SU-DHL-6 (cell line): ENCODE results near the gene LRP1B.

Experiments
- H2AFZ ChIP-seq: fragments of 200-600 bp; sonication (generic); 2 replicates; pipeline ENCODE4 v1.6.1; 2014; ENCODE audit warnings: low read depth, mild to moderate bottlenecking, moderate library complexity, mixed read lengths, antibody characterized with exemption, low read length; ENCODE audit not compliant: severe bottlenecking
- H3F3A ChIP-seq: fragments of 200-600 bp; shearing (Covaris generic); 2 replicates; pipeline ENCODE4 v1.6.0; 2016; ENCODE audit warnings: antibody characterized with exemption, mild to moderate bottlenecking; ENCODE audit not compliant: insufficient read depth
- H3K27ac ChIP-seq: fragments of 200-600 bp; sonication (generic); 2 replicates; pipeline ENCODE4 v1.5.1; 2016; ENCODE audit warnings: low read depth, mild to moderate bottlenecking, low read length, moderate library complexity, mixed read lengths
- H3K27me3 ChIP-seq: fragments of 200-600 bp; sonication (generic), shearing (Covaris generic); 2 replicates; pipeline ENCODE4 v1.6.0; 2014; ENCODE audit warnings: mild to moderate bottlenecking, low read length
- H3K36me3 ChIP-seq: fragments of 200-600 bp; sonication (generic); 2 replicates; pipeline ENCODE4 v1.6.1; 2014; ENCODE audit warnings: mild to moderate bottlenecking, low read length, mixed read lengths
- H3K4me2 ChIP-seq: fragments of 300-600, 200-600 bp; shearing (Covaris generic), sonication (generic); 2 replicates; pipeline ENCODE4 v1.6.0; 2014; ENCODE audit warnings: low read length, low read depth, mild to moderate bottlenecking; ENCODE audit not compliant: poor library complexity, severe bottlenecking
- H3K4me3 ChIP-seq: fragments of 200-600 bp; sonication (generic); 2 replicates; pipeline ENCODE4 v1.5.1; 2014; ENCODE audit warnings: antibody characterized with exemption, low read length, mild to moderate bottlenecking, mixed read lengths; ENCODE audit not compliant: insufficient read depth, poor library complexity, severe bottlenecking
- H3K79me2 ChIP-seq: fragments of 200-600 bp; sonication (generic); 2 replicates; pipeline ENCODE4 v1.6.1; 2014; ENCODE audit warnings: mild to moderate bottlenecking, low read length, moderate library complexity; ENCODE audit not compliant: insufficient read depth
- H3K9ac ChIP-seq: fragments of 200-600 bp; sonication (generic); 2 replicates; pipeline ENCODE4 v1.7.0; 2014; ENCODE audit warnings: mild to moderate bottlenecking, low read length
- H3K9me2 ChIP-seq: fragments of 200-600 bp; sonication (generic); replicated peaks from 2 replicates; pipeline ENCODE4 v1.6.1; 2014; ENCODE audit warnings: low read length; ENCODE audit not compliant: insufficient read depth
- H3K9me3 ChIP-seq: fragments of 200-600 bp; sonication (generic); 2 replicates; pipeline ENCODE4 v1.6.1; 2014; ENCODE audit warnings: low read length, mixed read lengths; ENCODE audit not compliant: insufficient read depth
- H4K20me1 ChIP-seq: fragments of 200-600 bp; sonication (generic); 2 replicates; pipeline ENCODE4 v1.6.1; 2014; ENCODE audit warnings: low read depth, mild to moderate bottlenecking, antibody characterized with exemption, low read length, moderate library complexity, mixed read lengths
- EZH2phosphoT487 ChIP-seq: fragments of 200-600 bp; sonication (generic), shearing (Covaris generic); conservative IDR thresholded peaks from 2 replicates; pipeline ENCODE4 v1.6.1; 2018; ENCODE audit warnings: mild to moderate bottlenecking, antibody characterized with exemption, low read length, moderate library complexity, mixed read lengths
- TF ChIP-seq, protein P1 (sequence below): fragments of 200-600 bp; sonication (generic); IDR thresholded peaks from one replicate; pipeline ENCODE4 v1.5.1; 2017; ENCODE audit warnings: antibody characterized with exemption, mild to moderate bottlenecking, low read length, moderate library complexity; ENCODE audit not compliant: insufficient read depth, poor library complexity, severe bottlenecking

Gene LRP1B

DNA sequence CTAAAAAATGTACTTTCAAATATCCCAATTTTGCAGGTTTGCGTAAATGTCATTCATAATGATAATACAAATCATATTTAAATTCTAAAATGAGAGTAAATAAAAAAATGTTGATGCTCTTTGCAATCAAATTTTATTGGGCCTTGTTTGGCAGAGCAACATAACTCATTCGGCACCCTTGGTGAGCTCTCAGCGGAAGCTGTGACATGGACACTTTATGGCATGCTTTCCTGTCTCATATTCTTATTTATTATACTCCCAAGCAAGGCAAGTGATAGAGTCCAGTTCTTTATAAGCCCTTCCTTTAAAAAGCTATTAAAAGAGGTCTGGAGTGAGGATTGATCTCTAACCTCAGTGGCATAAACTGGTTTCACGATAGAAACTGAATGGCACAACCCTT is 1857.4 kb downstream of the LRP1B start:
- Histone ChIP-seq H2AFZ (no peak overlapping the region), H3K9ac (no peak overlapping the region), H3K36me3 (no peaks in the 10 kb centered on the region), H3K9me3 (no peaks in the 10 kb centered on the region), H4K20me1 (no peaks in the 10 kb centered on the region), H3K9me2 (no peaks in the 10 kb centered on the region), H3K4me3 (no peak overlapping the region), H3K27me3 (no peaks in the 10 kb centered on the region), H3K79me2 (no peaks in the 10 kb centered on the region), H3K27ac (no peak overlapping the region), H3K4me2 (no peak overlapping the region), H3F3A (no peaks in the 10 kb centered on the region)
- no peak for TF ChIP-seq EZH2phosphoT487
- TF ChIP-seq, protein P1, sequence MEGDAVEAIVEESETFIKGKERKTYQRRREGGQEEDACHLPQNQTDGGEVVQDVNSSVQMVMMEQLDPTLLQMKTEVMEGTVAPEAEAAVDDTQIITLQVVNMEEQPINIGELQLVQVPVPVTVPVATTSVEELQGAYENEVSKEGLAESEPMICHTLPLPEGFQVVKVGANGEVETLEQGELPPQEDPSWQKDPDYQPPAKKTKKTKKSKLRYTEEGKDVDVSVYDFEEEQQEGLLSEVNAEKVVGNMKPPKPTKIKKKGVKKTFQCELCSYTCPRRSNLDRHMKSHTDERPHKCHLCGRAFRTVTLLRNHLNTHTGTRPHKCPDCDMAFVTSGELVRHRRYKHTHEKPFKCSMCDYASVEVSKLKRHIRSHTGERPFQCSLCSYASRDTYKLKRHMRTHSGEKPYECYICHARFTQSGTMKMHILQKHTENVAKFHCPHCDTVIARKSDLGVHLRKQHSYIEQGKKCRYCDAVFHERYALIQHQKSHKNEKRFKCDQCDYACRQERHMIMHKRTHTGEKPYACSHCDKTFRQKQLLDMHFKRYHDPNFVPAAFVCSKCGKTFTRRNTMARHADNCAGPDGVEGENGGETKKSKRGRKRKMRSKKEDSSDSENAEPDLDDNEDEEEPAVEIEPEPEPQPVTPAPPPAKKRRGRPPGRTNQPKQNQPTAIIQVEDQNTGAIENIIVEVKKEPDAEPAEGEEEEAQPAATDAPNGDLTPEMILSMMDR = no peak

DNA sequence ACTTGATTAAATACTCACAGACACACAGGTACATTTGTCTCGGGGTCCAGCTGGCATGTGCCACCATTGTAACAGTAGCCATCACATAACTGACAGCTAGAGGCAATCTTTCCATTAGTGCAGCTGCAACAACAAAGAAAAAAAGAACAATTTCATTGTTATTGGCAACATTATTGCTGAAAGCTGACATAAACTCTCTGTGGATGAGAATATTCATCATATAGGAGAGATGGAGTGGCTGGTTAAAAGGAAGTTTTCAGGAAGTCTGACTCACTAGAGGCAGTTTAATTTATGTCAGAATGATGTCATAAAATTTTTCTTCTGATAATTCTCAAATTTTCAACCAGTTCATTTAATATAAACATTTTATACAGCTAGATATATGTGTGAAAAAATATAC is 1860.6 kb downstream of the LRP1B start:
- no peaks in the 10 kb centered on the region for H3F3A ChIP-seq
- H2AFZ ChIP-seq = no peak overlapping the region
- H3K79me2 ChIP-seq = no peaks in the 10 kb centered on the region
- H3K36me3 ChIP-seq = no peaks in the 10 kb centered on the region
- no peak overlapping the region for H3K27ac ChIP-seq
- no peak overlapping the region for H3K9ac ChIP-seq
- no peaks in the 10 kb centered on the region for H3K9me2 ChIP-seq
- no peak for TF ChIP-seq EZH2phosphoT487
- TF ChIP-seq, protein P1 = no peak
- no peak overlapping the region for H3K4me2 ChIP-seq
- no peaks in the 10 kb centered on the region for H4K20me1 ChIP-seq
- H3K4me3 ChIP-seq = no peak overlapping the region
- no peaks in the 10 kb centered on the region for H3K9me3 ChIP-seq
- no peaks in the 10 kb centered on the region for H3K27me3 ChIP-seq

DNA sequence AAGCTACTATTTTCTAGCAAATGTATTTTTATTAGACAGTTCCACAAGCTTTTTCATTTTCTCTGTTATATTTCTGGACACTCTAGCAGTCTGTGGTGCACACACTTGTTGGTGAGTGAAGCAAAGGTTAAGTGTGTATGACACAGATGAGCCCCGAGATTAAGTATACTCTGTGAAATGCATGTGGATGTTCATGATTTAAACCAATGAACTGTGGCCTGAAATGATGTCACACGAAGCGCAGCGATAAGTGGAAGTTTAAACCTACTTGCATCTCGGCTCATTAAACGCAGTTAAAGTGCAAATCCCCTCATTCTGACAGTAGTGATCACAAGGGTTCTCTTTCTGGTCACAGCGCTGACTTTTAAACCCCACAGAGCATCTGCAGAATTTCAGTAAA is 1861.8 kb downstream of the LRP1B start:
- H3F3A ChIP-seq = no peaks in the 10 kb centered on the region
- no peak overlapping the region for H3K27ac ChIP-seq
- H3K9me2 ChIP-seq = no peaks in the 10 kb centered on the region
- H3K4me2 ChIP-seq = no peak overlapping the region
- no peaks in the 10 kb centered on the region for H3K27me3 ChIP-seq
- H3K9me3 ChIP-seq = no peaks in the 10 kb centered on the region
- no peak for TF ChIP-seq EZH2phosphoT487
- TF ChIP-seq, protein P1 = no peak
- no peaks in the 10 kb centered on the region for H4K20me1 ChIP-seq
- H3K9ac ChIP-seq = no peak overlapping the region
- no peaks in the 10 kb centered on the region for H3K79me2 ChIP-seq
- no peak overlapping the region for H2AFZ ChIP-seq
- H3K4me3 ChIP-seq = no peak overlapping the region
- H3K36me3 ChIP-seq = no peaks in the 10 kb centered on the region
